DOHH2 (cell line): ENCODE results near the gene STAG1.

Experiments
- CTCF ChIP-seq: fragments of 200-600 bp; sonication (generic); IDR thresholded peaks from one replicate; pipeline ENCODE4 v1.5.1; 2014; ENCODE audit warnings: antibody characterized with exemption, mild to moderate bottlenecking, low read depth, low read length; ENCODE audit not compliant: poor library complexity, severe bottlenecking
- EZH2phosphoT487 ChIP-seq: fragments of 200-600 bp; sonication (generic); IDR thresholded peaks from 2 replicates; pipeline ENCODE4 v1.6.1; 2017; ENCODE audit warnings: borderline replicate concordance, mild to moderate bottlenecking, antibody characterized with exemption, low read length, moderate library complexity, mixed read lengths

- TF ChIP-seq CTCF = no peak
- TF ChIP-seq EZH2phosphoT487 = no peak
Observed at GRCh38 chr3:136694321-136694720, 57.9 kb downstream of the STAG1 start.
